ENCODE data around the gene LRRK2.

- TF ChIP-seq CTCF (IDR thresholded peaks at IDR 0.05; ENCODE audit: low read length) (no peak), EZH2 (optimal IDR thresholded peaks at IDR 0.05; ENCODE audit: low read depth, low read length) (no peak), EZH2phosphoT487 (IDR thresholded peaks at IDR 0.05; ENCODE audit: low read length) (no peak)
These were observed 29.8 kb downstream of the LRRK2 start for GRCh38 chr12:40254455-40255085.

All from MM.1S (cell line).